HepG2 (cell line): ENCODE results near the gene PHF13. TPM values are rescaled to one million over a fixed set of nuclear protein-coding genes. Genes with fewer than 3 reads are reported as not detected.

Experiments used
- ATAC-seq: fragments of 200-7000 bp; cut with Tn5 transposase; 3 replicates; pipeline ENCODE4 v1.9.1; 2020; ENCODE audit warnings: mild to moderate bottlenecking, moderate library complexity
- BruUV-seq: library from RNA; stranded (reverse); fragments of 400-500 nt; replicated peaks from 2 replicates; lab custom pipeline; 2021; lab: Mats Ljungman, UMichigan
- CTCF ChIA-PET: fragments of 300-600 bp; formaldehyde crosslinking; extraction: SDS; loops from one replicate; lab custom pipeline; 2021; ENCODE audit warnings: low total read pairs, inconsistent platforms, low intra/inter-chr PET ratio; lab: Yijun Ruan, JAX
- POLR2A ChIA-PET: fragments of 350-600 bp; sonication (Branson Sonifier 250); formaldehyde crosslinking; loops from one replicate; lab custom pipeline; 2020; ENCODE audit warnings: antibody characterized with exemption, inconsistent platforms; lab: Yijun Ruan, JAX
- DNase-seq: peaks from one replicate; pipeline ENCODE4 v3.0.0-alpha.2; 2015; ENCODE audit warnings: low spot score
- FAIRE-seq: peaks from 3 replicates; lab custom pipeline; 2011; peaks lifted over from hg19 to GRCh38; lab: Jason Lieb, UNC
- H2AFZ ChIP-seq: one replicate; pipeline ENCODE4 v1.6.1; 2011; ENCODE audit warnings: low read length, inconsistent platforms
- H3K27ac ChIP-seq: fragments of 300-600 bp; 3 replicates; pipeline ENCODE4 v1.8.0; 2011; ENCODE audit warnings: mixed run types, mild to moderate bottlenecking, mixed read lengths, low read length, inconsistent platforms; ENCODE audit not compliant: insufficient read depth; ENCODE audit errors: extremely low read length
- H3K27me3 ChIP-seq, 2 experiments: fragments of 200-600 bp in 1 of 2; 2 replicates in 1 of 2; 3 replicates in 1 of 2; pipeline versions ENCODE4 v1.6.0 to v1.8.0; 2011; ENCODE audit warnings: low read length in 2 of 2, mild to moderate bottlenecking in 2 of 2, moderate library complexity in 2 of 2, inconsistent platforms in 1 of 2; ENCODE audit not compliant: insufficient read depth in 2 of 2, control insufficient read depth in 1 of 2
- H3K36me3 ChIP-seq, 2 experiments: fragments of 200-600 bp in 1 of 2; replicated peaks in 1 of 2; 2 replicates in 1 of 2; 3 replicates in 1 of 2; pipeline versions ENCODE4 v1.5.1 to v1.8.0; 2011; ENCODE audit warnings: low read length in 2 of 2, inconsistent platforms in 1 of 2; ENCODE audit not compliant: insufficient read depth in 2 of 2, control insufficient read depth in 1 of 2
- H3K4me1 ChIP-seq: 2 replicates; pipeline ENCODE4 v1.5.1; 2012; ENCODE audit warnings: low read length, inconsistent platforms; ENCODE audit not compliant: insufficient read depth
- H3K4me2 ChIP-seq: 2 replicates; pipeline ENCODE4 v1.6.0; 2011; ENCODE audit warnings: low read depth, low read length, inconsistent platforms
- H3K4me3 ChIP-seq, 3 experiments: fragments of 200-600 bp in 1 of 3; sonication (generic), shearing (Covaris generic) in 1 of 3; replicated peaks in 1 of 3; 2 replicates each; pipeline ENCODE4 v1.5.1; 2011 to 2016; ENCODE audit warnings: low read length in 3 of 3, inconsistent platforms in 2 of 3, low read depth in 2 of 3, mild to moderate bottlenecking in 2 of 3, control low read depth in 1 of 3, mixed read lengths in 1 of 3; ENCODE audit not compliant: insufficient read depth in 1 of 3
- H3K79me2 ChIP-seq: one replicate; pipeline ENCODE4 v1.6.1; 2011; ENCODE audit warnings: low read length, inconsistent platforms; ENCODE audit not compliant: insufficient read depth
- H3K9ac ChIP-seq: 2 replicates; pipeline ENCODE4 v1.6.0; 2011; ENCODE audit warnings: mild to moderate bottlenecking, low read depth, low read length, inconsistent platforms; ENCODE audit not compliant: insufficient read depth
- H3K9me3 ChIP-seq: 2 replicates; pipeline ENCODE4 v1.5.1; 2012; ENCODE audit warnings: mild to moderate bottlenecking, low read length
- H4K20me1 ChIP-seq: 2 replicates; pipeline ENCODE4 v1.6.0; 2011; ENCODE audit warnings: inconsistent platforms, mild to moderate bottlenecking, low read length, moderate library complexity; ENCODE audit not compliant: insufficient read depth
- CHCHD3 ChIP-seq: sonication (generic); formaldehyde crosslinking; IDR thresholded peaks from 2 replicates; pipeline ENCODE4 v1.8.0; 2022; ENCODE audit warnings: mild to moderate bottlenecking, missing genetic modification reagents, moderate library complexity
- CSRNP1 ChIP-seq: sonication (generic); formaldehyde crosslinking; IDR thresholded peaks from 2 replicates; pipeline ENCODE4 v1.8.1; 2023; ENCODE audit warnings: mild to moderate bottlenecking, missing genetic modification reagents
- HDAC1 ChIP-seq: sonication (generic); formaldehyde crosslinking; IDR thresholded peaks from 2 replicates; pipeline ENCODE4 v1.5.1; 2020; ENCODE audit warnings: mild to moderate bottlenecking, missing genetic modification reagents
- JARID2 ChIP-seq: sonication (generic); formaldehyde crosslinking; IDR thresholded peaks from 2 replicates; pipeline ENCODE4 v1.8.1; 2023; ENCODE audit warnings: missing genetic modification reagents, inconsistent platforms; ENCODE audit not compliant: insufficient replicate concordance
- MTERF4 ChIP-seq: sonication (generic); formaldehyde crosslinking; IDR thresholded peaks from 2 replicates; pipeline ENCODE4 v1.8.0; 2023; ENCODE audit warnings: mild to moderate bottlenecking, missing genetic modification reagents
- SKIL ChIP-seq: sonication (generic); formaldehyde crosslinking; IDR thresholded peaks from 2 replicates; pipeline ENCODE4 v1.8.0; 2022; ENCODE audit warnings: missing genetic modification reagents, mild to moderate bottlenecking, moderate library complexity, borderline replicate concordance
- SOX5 ChIP-seq: IDR thresholded peaks from 2 replicates; pipeline ENCODE4 v1.6.1; 2016; ENCODE audit warnings: borderline replicate concordance
- ZBTB49 ChIP-seq: sonication (generic); formaldehyde crosslinking; IDR thresholded peaks from 2 replicates; pipeline ENCODE4 v1.4.0; 2020; ENCODE audit warnings: missing genetic modification reagents, borderline replicate concordance
- ZNF12 ChIP-seq: sonication (generic); formaldehyde crosslinking; IDR thresholded peaks from 2 replicates; pipeline ENCODE4 v1.5.0; 2020; ENCODE audit warnings: missing genetic modification reagents
- ZNF562 ChIP-seq: sonication (generic); formaldehyde crosslinking; IDR thresholded peaks from 2 replicates; pipeline ENCODE4 v1.8.0; 2022; ENCODE audit warnings: missing genetic modification reagents, borderline replicate concordance
- ZNF564 ChIP-seq: sonication (generic); formaldehyde crosslinking; IDR thresholded peaks from 2 replicates; pipeline ENCODE4 v1.8.1; 2023; ENCODE audit warnings: mild to moderate bottlenecking, missing genetic modification reagents
- ZSCAN22 ChIP-seq: sonication (generic); formaldehyde crosslinking; IDR thresholded peaks from 2 replicates; pipeline ENCODE4 v1.4.0; 2020; ENCODE audit warnings: mild to moderate bottlenecking, missing genetic modification reagents
- WGBS: methylation state at CpG from one replicate; pipeline ENCODE4 v1.1.6; 2017; ENCODE audit warnings: low lambda C conversion rate; 5-methylcytosine and 5-hydroxymethylcytosine counted together
- in situ Hi-C: cut with HindIII; loops from 2 replicates; pipeline ENCODE4 v1.10.0; 2017; ENCODE audit warnings: low pct_unique_long_range_greater_than_20kb; ENCODE audit not compliant: extremely low pct_ligation_motif_present
- intact Hi-C: fragments of 100-400 bp; cut with micrococcal nuclease; formaldehyde crosslinking; loops from one replicate; pipeline ENCODE4 v1.10.0; 2022; ENCODE audit not compliant: unreplicated experiment
- polyA plus RNA-seq, 8 experiments: library from polyadenylated mRNA; depleted of rRNA in 3 of 8; stranded (reverse) in 7 of 8; unstranded in 1 of 8; fragments of >200 nt; fragmentation: Illumina TruSeq in 4 of 8; extraction: Trizol in 4 of 8; gene quantifications; 2 replicates each; pipeline versions ENCODE4 v1.2.1 to v1.2.3, GENCODE V29; 2011 to 2016; ENCODE audit warnings: low read depth in 4 of 8, missing spikeins in 1 of 8, mixed read lengths in 1 of 8; ENCODE audit not compliant: insufficient read depth in 1 of 8
- total RNA-seq, 5 experiments: library from RNA; depleted of rRNA; stranded (reverse); fragments of >200 nt; fragmentation: Illumina TruSeq; extraction: Trizol; gene quantifications; 2 replicates each; pipeline ENCODE4 v1.2.3, GENCODE V29; 2016; ENCODE audit warnings: low read depth in 1 of 5
- TF ChIP-seq, protein P1 (sequence below): sonication (generic); formaldehyde crosslinking; IDR thresholded peaks from 2 replicates; pipeline ENCODE4 v1.5.1; 2020; ENCODE audit warnings: missing genetic modification reagents, mild to moderate bottlenecking, borderline replicate concordance

Gene PHF13
- total and polyA plus RNA-seq, 2 of the 13 experiments (the other 11 are each of a cell fraction or from before 2014, with no cell fraction given) = 4.7 to 7.4 TPM

DNA sequence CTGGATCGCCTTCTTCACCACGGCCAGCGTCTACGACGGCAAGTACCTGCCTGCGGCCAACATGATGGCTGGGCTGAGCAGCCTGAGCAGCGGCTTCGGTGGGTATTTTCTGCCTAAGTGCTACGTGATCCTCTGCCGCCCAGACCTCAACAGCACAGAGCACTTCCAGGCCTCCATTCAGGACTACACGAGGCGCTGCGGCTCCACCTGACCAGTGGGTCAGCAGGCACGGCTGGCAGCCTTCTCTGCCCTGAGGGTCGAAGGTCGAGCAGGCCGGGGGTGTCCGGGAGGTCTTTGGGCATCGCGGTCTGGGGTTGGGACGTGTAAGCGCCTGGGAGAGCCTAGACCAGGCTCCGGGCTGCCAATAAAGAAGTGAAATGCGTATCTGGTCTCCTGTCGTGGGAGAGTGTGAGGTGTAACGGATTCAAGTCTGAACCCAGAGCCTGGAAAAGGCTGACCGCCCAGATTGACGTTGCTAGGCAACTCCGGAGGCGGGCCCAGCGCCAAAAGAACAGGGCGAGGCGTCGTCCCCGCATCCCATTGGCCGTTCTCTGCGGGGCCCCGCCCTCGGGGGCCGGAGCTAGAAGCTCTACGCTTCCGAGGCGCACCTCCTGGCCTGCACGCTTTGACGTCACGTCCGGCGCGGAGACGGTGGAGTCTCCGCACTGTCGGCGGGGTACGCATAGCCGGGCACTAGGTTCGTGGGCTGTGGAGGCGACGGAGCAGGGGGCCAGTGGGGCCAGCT is 34.0 kb upstream of the PHF13 start, which contains the start of gene ZBTB48:
Gene ZBTB48 (plus strand): TSS at position 621 of the 745 bp plus-strand sequence. CDS start 616 bp downstream, outside the sequence.
- ChIA-PET POLR2A (interaction anchor here (1.0 to 5.2 kb wide), 11 partner anchors 8 to 55 kb away, joined by 3 to 113 read pairs (median 5); partner anchors contain the start of genes KLHL21, NOL9 and TAS1R1), CTCF (no interaction called here)
- FAIRE-seq (peak; percentile 79), ATAC-seq (peak; percentile 84), DNase-seq (peak; percentile 94)
- peak within 1 kb of the TSS; percentile 84 for H3K27ac ChIP-seq
- H3K9ac ChIP-seq = peak within 1 kb of the TSS; percentile 82
- peak within 1 kb of the TSS; percentile 99 for H3K4me2 ChIP-seq
- peaks cover 4% of the 10 kb centered on the region; the same call in 1 of the 2 replicates for H4K20me1 ChIP-seq
- intact Hi-C loops = loop anchor here (1.0 to 5.0 kb wide), 3 partner anchors 21 to 48 kb away; partner anchors contain the start of gene NOL9
- H2AFZ ChIP-seq = peak within 1 kb of the TSS; percentile 37
- H3K9me3 ChIP-seq = no peaks in the 10 kb centered on the region
- TSS peak; percentile 89 for BruUV-seq
- H3K4me3 ChIP-seq = peak within 1 kb of the TSS; percentile 88 to 98 (median 91)
- no peaks in the 10 kb centered on the region for H3K36me3 ChIP-seq
- H3K4me1 ChIP-seq = peaks cover 57% of the 10 kb centered on the region
- WGBS = 0% methylated on average over 11 of the region's 58 CpGs
- H3K27me3 ChIP-seq = no peaks in the 10 kb centered on the region
- in situ Hi-C loops = no loop called here
- H3K79me2 ChIP-seq = peaks cover 15% of the 10 kb centered on the region
- TF ChIP-seq ZSCAN22 (no peak), MTERF4 (CRISPR knock-in tag) (no peak), ZNF12 (CRISPR knock-in tag) (peak; percentile 77), SOX5 (CRISPR knock-in tag) (no peak), SKIL (CRISPR knock-in tag) (no peak), HDAC1 (CRISPR knock-in tag) (peak; percentile 80), ZNF564 (CRISPR knock-in tag) (no peak), ZBTB49 (no peak), CSRNP1 (CRISPR knock-in tag) (no peak), CHCHD3 (CRISPR knock-in tag) (no peak), ZNF562 (no peak), JARID2 (no peak)
- TF ChIP-seq, protein P1, sequence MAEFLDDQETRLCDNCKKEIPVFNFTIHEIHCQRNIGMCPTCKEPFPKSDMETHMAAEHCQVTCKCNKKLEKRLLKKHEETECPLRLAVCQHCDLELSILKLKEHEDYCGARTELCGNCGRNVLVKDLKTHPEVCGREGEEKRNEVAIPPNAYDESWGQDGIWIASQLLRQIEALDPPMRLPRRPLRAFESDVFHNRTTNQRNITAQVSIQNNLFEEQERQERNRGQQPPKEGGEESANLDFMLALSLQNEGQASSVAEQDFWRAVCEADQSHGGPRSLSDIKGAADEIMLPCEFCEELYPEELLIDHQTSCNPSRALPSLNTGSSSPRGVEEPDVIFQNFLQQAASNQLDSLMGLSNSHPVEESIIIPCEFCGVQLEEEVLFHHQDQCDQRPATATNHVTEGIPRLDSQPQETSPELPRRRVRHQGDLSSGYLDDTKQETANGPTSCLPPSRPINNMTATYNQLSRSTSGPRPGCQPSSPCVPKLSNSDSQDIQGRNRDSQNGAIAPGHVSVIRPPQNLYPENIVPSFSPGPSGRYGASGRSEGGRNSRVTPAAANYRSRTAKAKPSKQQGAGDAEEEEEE (CRISPR knock-in tag) = no peak
